Endometrial microvascular endothelial cells (primary cell): ENCODE measurements around the gene IL25. TPM values are rescaled to one million over a fixed set of nuclear protein-coding genes. Genes with fewer than 3 reads are reported as not detected.
"Not testable (repeated sequence)": the region's sequence is repeated elsewhere in the genome, so short reads cannot be mapped to it uniquely, and the experiment has no call there.

Experiments
- in situ Hi-C: cut with HindIII; loops from 2 replicates; pipeline ENCODE4 v1.10.0; 2017; ENCODE audit warnings: low sequenced_read_pairs, low pct_unique_long_range_greater_than_20kb; ENCODE audit errors: inconsistent ontology term
- total RNA-seq: library from RNA; depleted of rRNA; stranded (reverse); fragments of >200 nt; gene quantifications from one replicate; pipeline ENCODE4 v1.2.3, GENCODE V29; 2015; ENCODE audit errors: inconsistent ontology term

IL25 gene
- total RNA-seq, 1 donor from 2014 or later = not detected

GRCh38 chr14:23404331-23404900 is 31.8 kb downstream of the IL25 start:
- in situ Hi-C loops = no loop called here

- in situ Hi-C loops = no loop called here
Measured at GRCh38 chr14:23405096-23405495, 32.5 kb downstream of the IL25 start.

- in situ Hi-C loops = no loop called here
Measured at GRCh38 chr14:23405516-23406025, 33.0 kb downstream of the IL25 start.

- in situ Hi-C loops = no loop called here
Measured at GRCh38 chr14:23406244-23406643, 33.6 kb downstream of the IL25 start.

- in situ Hi-C loops = no loop called here
Measured at GRCh38 chr14:23406725-23407355, 34.2 kb downstream of the IL25 start.

GRCh38 chr14:23407516-23408306 is 35.1 kb downstream of the IL25 start, which contains the start of gene MYH6:
MYH6 (minus strand) TSS chr14:23408273; CDS start chr14:23407223, 1,050 bp downstream.
- in situ Hi-C loops = no loop called here

GRCh38 chr14:23408307-23408630 is 35.7 kb downstream of the IL25 start:
- in situ Hi-C loops = no loop called here

GRCh38 chr14:23409475-23409874 is 36.9 kb downstream of the IL25 start:
- in situ Hi-C loops = no loop called here

- in situ Hi-C loops = no loop called here
Measured at GRCh38 chr14:23409966-23410635, 37.5 kb downstream of the IL25 start.

GRCh38 chr14:23411563-23412525 is 39.2 kb downstream of the IL25 start:
- in situ Hi-C loops = no loop called here

- in situ Hi-C loops = no loop called here
Measured at GRCh38 chr14:23413681-23414080, 41.1 kb downstream of the IL25 start.

GRCh38 chr14:23414254-23414653 is 41.6 kb downstream of the IL25 start:
- in situ Hi-C loops = no loop called here

GRCh38 chr14:23414906-23415820 is 42.6 kb downstream of the IL25 start:
- in situ Hi-C loops = no loop called here

- in situ Hi-C loops = no loop called here
Measured at GRCh38 chr14:23415821-23416778, 43.5 kb downstream of the IL25 start.

- in situ Hi-C loops = no loop called here
Measured at GRCh38 chr14:23416801-23417200, 44.2 kb downstream of the IL25 start.

GRCh38 chr14:23417269-23417668 is 44.7 kb downstream of the IL25 start:
- in situ Hi-C loops = not testable (repeated sequence)
